GM19438 (cell line): ENCODE measurements around the gene DUSP23.

Experiments
- ATAC-seq: cut with Tn5 transposase; IDR thresholded peaks from one replicate; pipeline ENCODE4 v1.9.1; 2021; ENCODE audit warnings: low read depth; ENCODE audit not compliant: unreplicated experiment

DUSP23 gene

GRCh38 chr1:159827102-159827490 lies 46.3 kb downstream of the DUSP23 start:
- no peak for ATAC-seq

- no peak for ATAC-seq
These were observed 46.8 kb downstream of the DUSP23 start for GRCh38 chr1:159827549-159827948.

- no peak for ATAC-seq
These were observed 47.4 kb downstream of the DUSP23 start for GRCh38 chr1:159828176-159828575.

GRCh38 chr1:159828581-159829272 lies 48.0 kb downstream of the DUSP23 start:
- ATAC-seq: no peak

- ATAC-seq: no peak
These were observed 48.5 kb downstream of the DUSP23 start for GRCh38 chr1:159829273-159829634.

GRCh38 chr1:159829822-159830465 lies 49.2 kb downstream of the DUSP23 start:
- no peak for ATAC-seq

GRCh38 chr1:159830722-159831121 lies 50.0 kb downstream of the DUSP23 start:
- no peak for ATAC-seq

GRCh38 chr1:159831412-159832141 lies 50.8 kb downstream of the DUSP23 start:
- no peak for ATAC-seq
